Measurements from ENCODE around the gene FARP1.

DNA sequence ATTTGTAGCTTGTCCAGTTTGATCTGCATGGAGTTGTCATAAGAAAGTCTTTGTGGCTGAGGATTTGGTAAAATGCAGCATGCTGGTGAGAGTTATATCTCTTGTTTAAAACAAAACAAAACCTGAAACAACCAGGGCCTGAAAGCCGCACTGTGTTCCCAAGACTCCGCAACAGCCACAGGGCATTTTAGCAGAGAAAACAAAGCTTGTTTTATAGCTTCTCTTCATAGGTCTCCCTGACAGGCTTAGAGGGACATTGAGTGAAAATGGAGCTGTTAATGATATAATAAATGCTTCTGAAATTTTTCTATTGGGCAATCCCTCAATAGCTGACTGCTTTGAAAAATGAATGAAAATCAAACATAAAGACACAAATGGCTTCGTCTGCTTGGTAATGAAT is 182.8 kb downstream of the FARP1 start:
- no peak for TF ChIP-seq POLR2A (IDR thresholded peaks at IDR 0.05)
- TF ChIP-seq, protein P1, sequence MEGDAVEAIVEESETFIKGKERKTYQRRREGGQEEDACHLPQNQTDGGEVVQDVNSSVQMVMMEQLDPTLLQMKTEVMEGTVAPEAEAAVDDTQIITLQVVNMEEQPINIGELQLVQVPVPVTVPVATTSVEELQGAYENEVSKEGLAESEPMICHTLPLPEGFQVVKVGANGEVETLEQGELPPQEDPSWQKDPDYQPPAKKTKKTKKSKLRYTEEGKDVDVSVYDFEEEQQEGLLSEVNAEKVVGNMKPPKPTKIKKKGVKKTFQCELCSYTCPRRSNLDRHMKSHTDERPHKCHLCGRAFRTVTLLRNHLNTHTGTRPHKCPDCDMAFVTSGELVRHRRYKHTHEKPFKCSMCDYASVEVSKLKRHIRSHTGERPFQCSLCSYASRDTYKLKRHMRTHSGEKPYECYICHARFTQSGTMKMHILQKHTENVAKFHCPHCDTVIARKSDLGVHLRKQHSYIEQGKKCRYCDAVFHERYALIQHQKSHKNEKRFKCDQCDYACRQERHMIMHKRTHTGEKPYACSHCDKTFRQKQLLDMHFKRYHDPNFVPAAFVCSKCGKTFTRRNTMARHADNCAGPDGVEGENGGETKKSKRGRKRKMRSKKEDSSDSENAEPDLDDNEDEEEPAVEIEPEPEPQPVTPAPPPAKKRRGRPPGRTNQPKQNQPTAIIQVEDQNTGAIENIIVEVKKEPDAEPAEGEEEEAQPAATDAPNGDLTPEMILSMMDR (IDR thresholded peaks at IDR 0.05), result no peak
